D341Med (cell line): ENCODE measurements around the gene CLEC2B.

Source experiments
- DNase-seq: peaks from one replicate; pipeline ENCODE4 v3.0.0; 2012; ENCODE audit warnings: low spot score

The CLEC2B gene

GRCh38 chr12:9868951-9869306 lies 225 bp downstream of the CLEC2B start:
- DNase-seq: no peak

- DNase-seq: no peak
These were observed 798 bp downstream of the CLEC2B start for GRCh38 chr12:9868311-9868801.

- no peak for DNase-seq
These were observed 1.6 kb downstream of the CLEC2B start for GRCh38 chr12:9867531-9867930.

- no peak for DNase-seq
These were observed 2.3 kb downstream of the CLEC2B start for GRCh38 chr12:9866860-9867269.

- no peak for DNase-seq
These were observed 4.1 kb downstream of the CLEC2B start for GRCh38 chr12:9864913-9865675.

GRCh38 chr12:9858135-9858534 lies 11.0 kb downstream of the CLEC2B start:
- no peak for DNase-seq

GRCh38 chr12:9856894-9857293 lies 12.3 kb downstream of the CLEC2B start:
- DNase-seq: no peak

GRCh38 chr12:9856151-9856550 lies 13.0 kb downstream of the CLEC2B start:
- no peak for DNase-seq

- DNase-seq: no peak
These were observed 17.2 kb downstream of the CLEC2B start for GRCh38 chr12:9851927-9852326.

GRCh38 chr12:9851050-9851449 lies 18.1 kb downstream of the CLEC2B start:
- DNase-seq: no peak

- DNase-seq: no peak
These were observed 20.3 kb downstream of the CLEC2B start for GRCh38 chr12:9848899-9849298.

- no peak for DNase-seq
These were observed 25.7 kb downstream of the CLEC2B start for GRCh38 chr12:9843407-9843806.

- no peak for DNase-seq
These were observed 37.4 kb downstream of the CLEC2B start for GRCh38 chr12:9831720-9832119.

- no peak for DNase-seq
These were observed 39.2 kb downstream of the CLEC2B start for GRCh38 chr12:9829982-9830381.

- no peak for DNase-seq
These were observed 39.7 kb downstream of the CLEC2B start for GRCh38 chr12:9829483-9829882.

GRCh38 chr12:9827209-9827888 lies 41.8 kb downstream of the CLEC2B start, which contains the start of gene KLRF1:
TSS of gene KLRF1 (plus strand) at chr12:9827481. CDS start at chr12:9827545, 64 bp downstream.
- no peak for DNase-seq

GRCh38 chr12:9820281-9820930 lies 48.7 kb downstream of the CLEC2B start:
- no peak for DNase-seq

GRCh38 chr12:9813821-9814798 lies 55.0 kb downstream of the CLEC2B start:
- peak; percentile 86 for DNase-seq

- no peak for DNase-seq
These were observed 57.5 kb downstream of the CLEC2B start for GRCh38 chr12:9811621-9812020.

- DNase-seq: no peak
These were observed 58.5 kb downstream of the CLEC2B start for GRCh38 chr12:9810671-9811070.

- DNase-seq: no peak
These were observed 59.3 kb downstream of the CLEC2B start for GRCh38 chr12:9809866-9810265.

GRCh38 chr12:9809338-9809737 lies 59.8 kb downstream of the CLEC2B start:
- DNase-seq: no peak
